GM12864 (cell line): ENCODE measurements around the gene PTH2.
"Not testable (repeated sequence)": the region's sequence is repeated elsewhere in the genome, so short reads cannot be mapped to it uniquely, and the experiment has no call there.

Experiments used
- DNase-seq: peaks from one replicate; pipeline ENCODE4 v3.0.0-alpha.2; 2011; ENCODE audit warnings: low read depth
- H3K4me3 ChIP-seq: 2 replicates; pipeline ENCODE4 v1.5.1; 2011; ENCODE audit warnings: mild to moderate bottlenecking, low read depth, low read length, control low read depth
- CTCF ChIP-seq: IDR thresholded peaks from 2 replicates; pipeline ENCODE4 v1.5.1; 2011; ENCODE audit warnings: low read depth, mild to moderate bottlenecking, moderate library complexity, low read length, control low read depth, inconsistent platforms; ENCODE audit errors: missing control alignments

PTH2 gene

GRCh38 chr19:49382639-49383038, 40.6 kb downstream of the PTH2 start:
- TF ChIP-seq CTCF = no peak
- no peak for DNase-seq
- H3K4me3 ChIP-seq = no peak overlapping the region

- no peak overlapping the region for H3K4me3 ChIP-seq
- no peak for TF ChIP-seq CTCF
- DNase-seq = no peak
Observed at GRCh38 chr19:49380391-49380790, 42.9 kb downstream of the PTH2 start.

- TF ChIP-seq CTCF = no peak
- H3K4me3 ChIP-seq = no peak overlapping the region
- no peak for DNase-seq
Observed at GRCh38 chr19:49378512-49378911, 44.7 kb downstream of the PTH2 start.

- TF ChIP-seq CTCF = no peak
- DNase-seq = no peak
- no peak overlapping the region for H3K4me3 ChIP-seq
Observed at GRCh38 chr19:49374665-49375434, 48.4 kb downstream of the PTH2 start.

- DNase-seq, H3K4me3 ChIP-seq: not testable (repeated sequence)
Observed at GRCh38 chr19:49373174-49373573, 50.1 kb downstream of the PTH2 start.
